HepG2 (cell line): ENCODE data around the gene TVP23A. TPM values are rescaled to one million over a fixed set of nuclear protein-coding genes. Genes with fewer than 3 reads are reported as not detected.

Source experiments
- HMG20B ChIP-seq: conservative IDR thresholded peaks from 2 replicates; pipeline ENCODE4 v1.6.1; 2016; ENCODE audit warnings: missing genetic modification reagents, missing compliant biosample characterization
- HNF4A ChIP-seq: sonication (generic); formaldehyde crosslinking; IDR thresholded peaks from 2 replicates; pipeline ENCODE4 v1.4.0; 2020; ENCODE audit warnings: missing genetic modification reagents
- HNRNPLL ChIP-seq: fragments of 200-400 bp; formaldehyde crosslinking; IDR thresholded peaks from 2 replicates; pipeline ENCODE4 v1.6.1; 2017; ENCODE audit warnings: mild to moderate bottlenecking, low read depth, low read length; ENCODE audit not compliant: poor library complexity, severe bottlenecking
- IRF2 ChIP-seq: IDR thresholded peaks from 2 replicates; pipeline ENCODE4 v1.6.1; 2018; ENCODE audit warnings: missing genetic modification reagents, missing compliant biosample characterization
- ISL2 ChIP-seq: sonication (generic); formaldehyde crosslinking; IDR thresholded peaks from 2 replicates; pipeline ENCODE4 v1.5.0; 2020; ENCODE audit warnings: missing genetic modification reagents
- KLF15 ChIP-seq: sonication (generic); formaldehyde crosslinking; IDR thresholded peaks from 2 replicates; pipeline ENCODE4 v1.8.1; 2023; ENCODE audit warnings: borderline replicate concordance, mild to moderate bottlenecking, inconsistent platforms, missing genetic modification reagents, mixed read lengths
- MBD4 ChIP-seq: IDR thresholded peaks from 2 replicates; pipeline ENCODE4 v1.6.1; 2012; ENCODE audit warnings: low read length, inconsistent platforms, borderline replicate concordance
- MZF1 ChIP-seq: sonication (generic); formaldehyde crosslinking; IDR thresholded peaks from 2 replicates; pipeline ENCODE4 v1.8.1; 2023; ENCODE audit warnings: mild to moderate bottlenecking, missing genetic modification reagents, borderline replicate concordance
- PAX8 ChIP-seq: sonication (generic); formaldehyde crosslinking; IDR thresholded peaks from 2 replicates; pipeline ENCODE4 v1.8.0; 2022; ENCODE audit warnings: mild to moderate bottlenecking, missing genetic modification reagents, borderline replicate concordance
- RBFOX2 ChIP-seq: fragments of 200-400 bp; formaldehyde crosslinking; IDR thresholded peaks from 2 replicates; pipeline ENCODE4 v1.6.1; 2017; ENCODE audit warnings: low read depth, mild to moderate bottlenecking, low read length
- SETDB1 ChIP-seq: sonication (generic); formaldehyde crosslinking; IDR thresholded peaks from 2 replicates; pipeline ENCODE4 v1.5.1; 2020; ENCODE audit warnings: missing genetic modification reagents, mild to moderate bottlenecking, borderline replicate concordance
- SIX4 ChIP-seq: sonication (generic); formaldehyde crosslinking; IDR thresholded peaks from 2 replicates; pipeline ENCODE4 v1.4.0; 2020; ENCODE audit warnings: missing genetic modification reagents
- TGIF2 ChIP-seq: IDR thresholded peaks from 2 replicates; pipeline ENCODE4 v1.6.1; 2016; ENCODE audit warnings: control low read depth, missing compliant biosample characterization
- ZFP90 ChIP-seq: sonication (generic); formaldehyde crosslinking; IDR thresholded peaks from 2 replicates; pipeline ENCODE4 v1.8.0; 2022; ENCODE audit warnings: missing genetic modification reagents, mild to moderate bottlenecking, inconsistent platforms, borderline replicate concordance
- ZKSCAN1 ChIP-seq: fragments of 150-350 bp; IDR thresholded peaks from 2 replicates; pipeline ENCODE4 v1.6.1; 2014; ENCODE audit warnings: low read length
- ZNF326 ChIP-seq: sonication (generic); formaldehyde crosslinking; IDR thresholded peaks from 2 replicates; pipeline ENCODE4 v1.4.0; 2020; ENCODE audit warnings: missing genetic modification reagents, borderline replicate concordance
- ZNF747 ChIP-seq: sonication (generic); formaldehyde crosslinking; IDR thresholded peaks from 2 replicates; pipeline ENCODE4 v1.8.1; 2023; ENCODE audit warnings: missing genetic modification reagents, mild to moderate bottlenecking, borderline replicate concordance
- polyA plus RNA-seq, 8 experiments: library from polyadenylated mRNA; depleted of rRNA in 3 of 8; stranded (reverse) in 7 of 8; unstranded in 1 of 8; fragments of >200 nt; fragmentation: Illumina TruSeq in 4 of 8; extraction: Trizol in 4 of 8; gene quantifications; 2 replicates each; pipeline versions ENCODE4 v1.2.1 to v1.2.3, GENCODE V29; 2011 to 2016; ENCODE audit warnings: low read depth in 4 of 8, missing spikeins in 1 of 8, mixed read lengths in 1 of 8; ENCODE audit not compliant: insufficient read depth in 1 of 8
- total RNA-seq, 5 experiments: library from RNA; depleted of rRNA; stranded (reverse); fragments of >200 nt; fragmentation: Illumina TruSeq; extraction: Trizol; gene quantifications; 2 replicates each; pipeline ENCODE4 v1.2.3, GENCODE V29; 2016; ENCODE audit warnings: low read depth in 1 of 5
- TF ChIP-seq, protein P1 (sequence below): sonication (generic); formaldehyde crosslinking; IDR thresholded peaks from 2 replicates; pipeline ENCODE4 v1.4.0; 2020; ENCODE audit warnings: mild to moderate bottlenecking, missing genetic modification reagents
- TF ChIP-seq, protein P2 (sequence below): sonication (generic); formaldehyde crosslinking; IDR thresholded peaks from 2 replicates; pipeline ENCODE4 v1.8.1; 2023; ENCODE audit warnings: missing genetic modification reagents, inconsistent platforms, borderline replicate concordance
- TF ChIP-seq, protein P3 (sequence below): sonication (generic); formaldehyde crosslinking; IDR thresholded peaks from 2 replicates; pipeline ENCODE4 v1.4.0; 2020; ENCODE audit warnings: missing genetic modification reagents

Gene TVP23A
- total and polyA plus RNA-seq, 2 of the 13 experiments (the other 11 are each of a cell fraction or from before 2014, with no cell fraction given), result not detected

DNA sequence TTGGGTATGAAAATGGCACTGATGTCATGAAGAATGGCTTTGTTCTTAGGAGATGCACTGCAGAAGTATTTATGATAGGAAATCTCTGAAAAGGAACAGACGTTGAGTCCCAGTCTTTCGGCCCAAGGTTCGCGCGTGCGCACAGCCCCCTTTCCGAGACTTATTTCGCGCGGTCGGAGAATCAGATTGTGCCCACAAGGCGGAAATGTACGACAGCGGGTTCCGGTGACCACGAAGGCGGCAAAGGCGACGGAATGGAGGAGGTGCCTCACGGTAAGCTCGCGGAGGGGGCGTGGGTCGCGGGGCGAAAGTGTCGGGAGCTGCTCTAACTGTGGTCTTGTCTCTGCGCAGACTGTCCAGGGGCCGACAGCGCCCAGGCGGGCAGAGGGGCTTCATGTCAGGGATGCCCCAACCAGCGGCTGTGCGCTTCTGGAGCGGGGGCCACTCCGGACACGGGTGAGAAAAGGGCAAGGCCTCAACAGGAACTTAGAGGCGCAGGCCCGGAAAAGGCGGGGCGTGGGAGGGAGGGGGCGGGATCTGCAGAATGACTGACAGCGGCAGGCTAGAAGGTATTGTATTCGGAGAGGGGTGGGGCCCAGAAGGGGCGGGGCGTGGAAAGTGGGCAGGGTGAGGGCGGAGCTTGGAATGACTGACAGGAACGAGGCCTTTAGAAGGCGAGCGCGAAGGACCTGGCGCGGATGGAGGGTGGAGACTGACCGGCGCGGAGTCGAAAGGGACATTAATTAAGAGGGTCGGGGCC lies 74.8 kb downstream of the TVP23A start, which contains the start of gene NUBP1 (continued):
- TF ChIP-seq, protein P1, sequence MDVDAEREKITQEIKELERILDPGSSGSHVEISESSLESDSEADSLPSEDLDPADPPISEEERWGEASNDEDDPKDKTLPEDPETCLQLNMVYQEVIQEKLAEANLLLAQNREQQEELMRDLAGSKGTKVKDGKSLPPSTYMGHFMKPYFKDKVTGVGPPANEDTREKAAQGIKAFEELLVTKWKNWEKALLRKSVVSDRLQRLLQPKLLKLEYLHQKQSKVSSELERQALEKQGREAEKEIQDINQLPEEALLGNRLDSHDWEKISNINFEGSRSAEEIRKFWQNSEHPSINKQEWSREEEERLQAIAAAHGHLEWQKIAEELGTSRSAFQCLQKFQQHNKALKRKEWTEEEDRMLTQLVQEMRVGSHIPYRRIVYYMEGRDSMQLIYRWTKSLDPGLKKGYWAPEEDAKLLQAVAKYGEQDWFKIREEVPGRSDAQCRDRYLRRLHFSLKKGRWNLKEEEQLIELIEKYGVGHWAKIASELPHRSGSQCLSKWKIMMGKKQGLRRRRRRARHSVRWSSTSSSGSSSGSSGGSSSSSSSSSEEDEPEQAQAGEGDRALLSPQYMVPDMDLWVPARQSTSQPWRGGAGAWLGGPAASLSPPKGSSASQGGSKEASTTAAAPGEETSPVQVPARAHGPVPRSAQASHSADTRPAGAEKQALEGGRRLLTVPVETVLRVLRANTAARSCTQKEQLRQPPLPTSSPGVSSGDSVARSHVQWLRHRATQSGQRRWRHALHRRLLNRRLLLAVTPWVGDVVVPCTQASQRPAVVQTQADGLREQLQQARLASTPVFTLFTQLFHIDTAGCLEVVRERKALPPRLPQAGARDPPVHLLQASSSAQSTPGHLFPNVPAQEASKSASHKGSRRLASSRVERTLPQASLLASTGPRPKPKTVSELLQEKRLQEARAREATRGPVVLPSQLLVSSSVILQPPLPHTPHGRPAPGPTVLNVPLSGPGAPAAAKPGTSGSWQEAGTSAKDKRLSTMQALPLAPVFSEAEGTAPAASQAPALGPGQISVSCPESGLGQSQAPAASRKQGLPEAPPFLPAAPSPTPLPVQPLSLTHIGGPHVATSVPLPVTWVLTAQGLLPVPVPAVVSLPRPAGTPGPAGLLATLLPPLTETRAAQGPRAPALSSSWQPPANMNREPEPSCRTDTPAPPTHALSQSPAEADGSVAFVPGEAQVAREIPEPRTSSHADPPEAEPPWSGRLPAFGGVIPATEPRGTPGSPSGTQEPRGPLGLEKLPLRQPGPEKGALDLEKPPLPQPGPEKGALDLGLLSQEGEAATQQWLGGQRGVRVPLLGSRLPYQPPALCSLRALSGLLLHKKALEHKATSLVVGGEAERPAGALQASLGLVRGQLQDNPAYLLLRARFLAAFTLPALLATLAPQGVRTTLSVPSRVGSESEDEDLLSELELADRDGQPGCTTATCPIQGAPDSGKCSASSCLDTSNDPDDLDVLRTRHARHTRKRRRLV (CRISPR knock-in tag), result peak; percentile 92; the same call in 1 of the 2 replicates
- TF ChIP-seq KLF15 (CRISPR knock-in tag) (peak; percentile 93; the same call in 1 of the 2 replicates), TGIF2 (CRISPR knock-in tag) (0 out of 2 replicates have a peak, but pooled peaks have one; percentile 82), HMG20B (no peak), ZNF747 (CRISPR knock-in tag) (peak; percentile 98), PAX8 (peak; percentile 99; the same call in 1 of the 2 replicates), HNRNPLL (peak; percentile 93), ISL2 (peak; percentile 67), SETDB1 (CRISPR knock-in tag) (peak; percentile 76; the same call in 1 of the 2 replicates), RBFOX2 (peak; percentile 100), SIX4 (CRISPR knock-in tag) (peak; percentile 78), ZNF326 (peak; percentile 13; the same call in 1 of the 2 replicates), ZKSCAN1 (peak; percentile 41; the same call in 1 of the 2 replicates), IRF2 (CRISPR knock-in tag) (peak; percentile 83), ZFP90 (CRISPR knock-in tag) (peak; percentile 98), MBD4 (no peak), HNF4A (CRISPR knock-in tag) (peak; percentile 42; the same call in 1 of the 2 replicates), MZF1 (CRISPR knock-in tag) (no peak)
- TF ChIP-seq, protein P2, sequence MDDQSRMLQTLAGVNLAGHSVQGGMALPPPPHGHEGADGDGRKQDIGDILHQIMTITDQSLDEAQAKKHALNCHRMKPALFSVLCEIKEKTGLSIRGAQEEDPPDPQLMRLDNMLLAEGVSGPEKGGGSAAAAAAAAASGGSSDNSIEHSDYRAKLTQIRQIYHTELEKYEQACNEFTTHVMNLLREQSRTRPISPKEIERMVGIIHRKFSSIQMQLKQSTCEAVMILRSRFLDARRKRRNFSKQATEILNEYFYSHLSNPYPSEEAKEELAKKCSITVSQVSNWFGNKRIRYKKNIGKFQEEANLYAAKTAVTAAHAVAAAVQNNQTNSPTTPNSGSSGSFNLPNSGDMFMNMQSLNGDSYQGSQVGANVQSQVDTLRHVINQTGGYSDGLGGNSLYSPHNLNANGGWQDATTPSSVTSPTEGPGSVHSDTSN, result peak; percentile 93
- TF ChIP-seq, protein P3, sequence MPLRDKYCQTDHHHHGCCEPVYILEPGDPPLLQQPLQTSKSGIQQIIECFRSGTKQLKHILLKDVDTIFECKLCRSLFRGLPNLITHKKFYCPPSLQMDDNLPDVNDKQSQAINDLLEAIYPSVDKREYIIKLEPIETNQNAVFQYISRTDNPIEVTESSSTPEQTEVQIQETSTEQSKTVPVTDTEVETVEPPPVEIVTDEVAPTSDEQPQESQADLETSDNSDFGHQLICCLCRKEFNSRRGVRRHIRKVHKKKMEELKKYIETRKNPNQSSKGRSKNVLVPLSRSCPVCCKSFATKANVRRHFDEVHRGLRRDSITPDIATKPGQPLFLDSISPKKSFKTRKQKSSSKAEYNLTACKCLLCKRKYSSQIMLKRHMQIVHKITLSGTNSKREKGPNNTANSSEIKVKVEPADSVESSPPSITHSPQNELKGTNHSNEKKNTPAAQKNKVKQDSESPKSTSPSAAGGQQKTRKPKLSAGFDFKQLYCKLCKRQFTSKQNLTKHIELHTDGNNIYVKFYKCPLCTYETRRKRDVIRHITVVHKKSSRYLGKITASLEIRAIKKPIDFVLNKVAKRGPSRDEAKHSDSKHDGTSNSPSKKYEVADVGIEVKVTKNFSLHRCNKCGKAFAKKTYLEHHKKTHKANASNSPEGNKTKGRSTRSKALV (CRISPR knock-in tag), result peak; percentile 93
